Astrocyte (in vitro differentiated cells and primary cell): Measurements from ENCODE around the gene HYI.

Experiments used
- CTCF ChIP-seq: IDR thresholded peaks from 2 replicates; pipeline ENCODE4 v1.5.1; 2011; ENCODE audit warnings: low read depth, mild to moderate bottlenecking, inconsistent platforms, low read length, moderate library complexity; ENCODE audit not compliant: insufficient read depth
- EZH2 ChIP-seq: IDR thresholded peaks from 2 replicates; pipeline ENCODE4 v1.6.1; 2012; ENCODE audit warnings: mild to moderate bottlenecking, low read length, inconsistent platforms; ENCODE audit not compliant: insufficient read depth

DNA sequence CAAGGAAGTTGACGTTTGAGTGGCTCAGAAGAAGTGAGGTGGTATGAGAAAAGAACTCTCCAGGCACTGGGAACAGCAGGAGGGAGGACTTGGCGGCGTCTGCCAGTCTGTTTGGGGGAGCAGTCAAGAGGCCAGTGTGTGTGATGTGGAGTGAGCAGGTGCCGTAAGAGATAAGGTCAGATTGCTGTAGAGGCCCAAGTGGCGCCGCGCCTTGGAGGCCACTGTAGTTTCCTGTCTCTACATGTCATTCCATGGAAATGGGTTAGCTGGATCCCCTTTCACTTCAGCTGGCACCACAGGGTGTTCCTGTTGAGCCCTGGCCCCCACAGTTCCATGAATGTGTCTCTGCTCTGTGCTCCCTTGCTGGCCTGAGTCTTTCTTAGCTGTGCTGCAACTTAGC, 41.5 kb upstream of the HYI start:
- TF ChIP-seq CTCF (no peak), EZH2 (no peak)
